GM12878 (cell line): ENCODE measurements around the gene CYP2J2. TPM values are rescaled to one million over a fixed set of nuclear protein-coding genes. Genes with fewer than 3 reads are reported as not detected.

Experiments used
- ATAC-seq: fragments of 200-7000 bp; cut with Tn5 transposase; 3 replicates; pipeline ENCODE4 v1.9.1; 2020; ENCODE audit warnings: mild to moderate bottlenecking, moderate library complexity
- BruUV-seq: library from RNA; stranded (reverse); fragments of 400-500 nt; replicated peaks from 2 replicates; lab custom pipeline; 2021; lab: Mats Ljungman, UMichigan
- CTCF ChIA-PET: fragments of 300-600 bp; sonication (Branson Sonifier 250); formaldehyde crosslinking; extraction: SDS; loops from one replicate; lab custom pipeline; 2021; ENCODE audit warnings: inconsistent platforms; lab: Yijun Ruan, JAX
- POLR2A ChIA-PET: fragments of 350-600 bp; formaldehyde crosslinking; extraction: SDS; loops from one replicate; lab custom pipeline; 2021; ENCODE audit warnings: inconsistent platforms; lab: Charles Lee
- RAD21 ChIA-PET: fragments of 300-600 bp; sonication (Branson Sonifier 250); formaldehyde crosslinking; loops from one replicate; lab custom pipeline; 2023; ENCODE audit warnings: antibody characterized with exemption; ENCODE audit not compliant: unreplicated experiment; lab: Charles Lee
- SMC1A ChIA-PET: fragments of 300-600 bp; sonication (Branson Sonifier 250); formaldehyde crosslinking; loops from one replicate; lab custom pipeline; 2023; ENCODE audit not compliant: unreplicated experiment, uncharacterized antibody; lab: Charles Lee
- DNase-seq: peaks from one replicate; pipeline ENCODE4 v3.0.0-alpha.2; 2011; ENCODE audit warnings: low read depth, low spot score
- FAIRE-seq: peaks from 3 replicates; lab custom pipeline; 2011; peaks lifted over from hg19 to GRCh38; lab: Jason Lieb, UNC
- H2AFZ ChIP-seq: 2 replicates; pipeline ENCODE4 v1.6.0; 2011; ENCODE audit warnings: low read depth, low read length, control low read depth; ENCODE audit not compliant: control insufficient read depth
- H3K27ac ChIP-seq: 2 replicates; pipeline ENCODE4 v1.5.1; 2011; ENCODE audit warnings: control low read depth; ENCODE audit not compliant: control insufficient read depth, insufficient read depth
- H3K27me3 ChIP-seq, 2 experiments: replicated peaks in 1 of 2; 2 replicates each; pipeline versions ENCODE4 v1.6.0 to v1.6.1; 2011; ENCODE audit warnings: low read length in 1 of 2; ENCODE audit not compliant: control insufficient read depth in 2 of 2, insufficient read depth in 2 of 2
- H3K36me3 ChIP-seq, 2 experiments: 2 replicates each; pipeline ENCODE4 v1.5.1; 2011; ENCODE audit warnings: low read length in 1 of 2; ENCODE audit not compliant: control insufficient read depth in 2 of 2, insufficient read depth in 2 of 2
- H3K4me1 ChIP-seq: 2 replicates; pipeline ENCODE4 v1.6.1; 2011; ENCODE audit warnings: mild to moderate bottlenecking, low read length, moderate library complexity, mixed read lengths; ENCODE audit not compliant: control insufficient read depth, insufficient read depth
- H3K4me2 ChIP-seq: 2 replicates; pipeline ENCODE4 v1.6.0; 2011; ENCODE audit warnings: control low read depth; ENCODE audit not compliant: control insufficient read depth, insufficient read depth
- H3K4me3 ChIP-seq: fragments of 200-600 bp; sonication (generic); 2 replicates; pipeline ENCODE4 v1.5.1; 2016
- H3K79me2 ChIP-seq: 2 replicates; pipeline ENCODE4 v1.6.0; 2011; ENCODE audit warnings: low read length; ENCODE audit not compliant: control insufficient read depth, insufficient read depth
- H3K9ac ChIP-seq: 2 replicates; pipeline ENCODE4 v1.8.0; 2011; ENCODE audit warnings: low read length, control low read depth, mixed read lengths; ENCODE audit not compliant: control insufficient read depth, insufficient read depth
- H3K9me3 ChIP-seq: replicated peaks from 3 replicates; pipeline ENCODE4 v1.5.1; 2011; ENCODE audit warnings: mild to moderate bottlenecking, low read length; ENCODE audit not compliant: control insufficient read depth, insufficient read depth
- H4K20me1 ChIP-seq: 2 replicates; pipeline ENCODE4 v1.6.0; 2011; ENCODE audit not compliant: control insufficient read depth, insufficient read depth
- EED ChIP-seq: sonication (generic); IDR thresholded peaks from 2 replicates; pipeline ENCODE4 v1.6.1; 2016; ENCODE audit warnings: antibody characterized with exemption, low read depth
- EP300 ChIP-seq, 2 experiments: fragments of 150-350 bp in 1 of 2; IDR thresholded peaks; 2 replicates each; pipeline ENCODE4 v1.6.1; 2011 to 2012; ENCODE audit warnings: low read depth in 2 of 2, low read length in 2 of 2, borderline replicate concordance in 1 of 2, improper control_type of control experiment in 1 of 2, inconsistent platforms in 1 of 2; ENCODE audit not compliant: control insufficient read depth in 1 of 2
- HCFC1 ChIP-seq: fragments of 150-350 bp; IDR thresholded peaks from 2 replicates; pipeline ENCODE4 v1.6.1; 2014; ENCODE audit warnings: low read length
- HDAC6 ChIP-seq: fragments of 200-600 bp; sonication (generic); IDR thresholded peaks from one replicate; pipeline ENCODE4 v1.8.0; 2017; ENCODE audit warnings: antibody characterized with exemption; ENCODE audit not compliant: unreplicated experiment
- JUND ChIP-seq: IDR thresholded peaks from 2 replicates; pipeline ENCODE4 v1.6.1; 2012; ENCODE audit warnings: low read depth, mild to moderate bottlenecking, low read length, improper control_type of control experiment, moderate library complexity
- MTA2 ChIP-seq: fragments of 450-650 bp; IDR thresholded peaks from 2 replicates; pipeline ENCODE4 v1.6.1; 2016; ENCODE audit warnings: low read depth, mild to moderate bottlenecking, moderate library complexity
- NFYB ChIP-seq: IDR thresholded peaks from 2 replicates; pipeline ENCODE4 v1.6.1; 2011; ENCODE audit warnings: low read depth, mild to moderate bottlenecking, low read length, improper control_type of control experiment, moderate library complexity; ENCODE audit not compliant: insufficient read depth
- RELA ChIP-seq: fragments of 450-650 bp; IDR thresholded peaks from 2 replicates; pipeline ENCODE4 v1.8.0; 2014; ENCODE audit warnings: borderline replicate concordance; ENCODE audit not compliant: partially characterized antibody
- REST ChIP-seq: IDR thresholded peaks from 2 replicates; pipeline ENCODE4 v1.6.1; 2012; ENCODE audit warnings: mild to moderate bottlenecking, low read depth, low read length
- SMARCA5 ChIP-seq: fragments of 450-650 bp; IDR thresholded peaks from 2 replicates; pipeline ENCODE4 v1.6.1; 2017; ENCODE audit warnings: mild to moderate bottlenecking
- SRF ChIP-seq, 2 experiments: IDR thresholded peaks; 2 replicates each; pipeline ENCODE4 v1.6.1; 2011; ENCODE audit warnings: low read depth in 2 of 2, low read length in 2 of 2, mild to moderate bottlenecking in 1 of 2, moderate library complexity in 1 of 2
- STAT1 ChIP-seq: fragments of 450-650 bp; conservative IDR thresholded peaks from 2 replicates; pipeline ENCODE4 v1.6.1; 2014; ENCODE audit warnings: antibody characterized with exemption, mild to moderate bottlenecking
- SUZ12 ChIP-seq: fragments of 200-600 bp; sonication (generic); IDR thresholded peaks from one replicate; pipeline ENCODE4 v1.6.1; 2018; ENCODE audit warnings: antibody characterized with exemption, mild to moderate bottlenecking; ENCODE audit not compliant: unreplicated experiment
- in situ Hi-C: fragments of 300-500 bp; cut with MboI; formaldehyde crosslinking; loops from 9 replicates; pipeline ENCODE4 v1.14.3; 2018; ENCODE audit warnings: mixed read lengths
- intact Hi-C: fragments of 100-400 bp; cut with micrococcal nuclease; formaldehyde crosslinking; loops from one replicate; pipeline ENCODE4 v1.14.2; 2022; ENCODE audit not compliant: unreplicated experiment
- polyA plus RNA-seq, 11 experiments: library from polyadenylated mRNA; depleted of rRNA in 4 of 11; unstranded in 6 of 11; stranded (reverse) in 5 of 11; fragments of >200 nt; fragmentation: Nextera tagmentation in 4 of 11; fragmentation: Illumina TruSeq in 1 of 11; extraction: Ambion mirVana in 4 of 11; extraction: Trizol in 1 of 11; gene quantifications; 1 replicate in 1 of 11; 2 replicates in 10 of 11; pipeline versions ENCODE4 v1.2.1 to v1.2.3, GENCODE V29; 2011 to 2016; ENCODE audit warnings: inconsistent platforms in 2 of 11, missing spikeins in 2 of 11, low read depth in 1 of 11
- total RNA-seq, 4 experiments: library from RNA; depleted of rRNA in 3 of 4; stranded (reverse); fragments of >200 nt in 3 of 4; fragmentation: Illumina TruSeq in 1 of 4; extraction: Trizol in 1 of 4; gene quantifications; 2 replicates each; pipeline versions ENCODE4 v1.2.1 to v1.2.3, GENCODE V29; 2013 to 2021
- TF ChIP-seq, protein P1 (sequence below): fragments of 450-650 bp; formaldehyde crosslinking; IDR thresholded peaks from 2 replicates; pipeline ENCODE4 v1.4.0; 2020; ENCODE audit warnings: mild to moderate bottlenecking, moderate library complexity
- TF ChIP-seq, protein P2 (sequence below): fragments of 450-650 bp; IDR thresholded peaks from 2 replicates; pipeline ENCODE4 v1.6.1; 2017; ENCODE audit warnings: borderline replicate concordance
- TF ChIP-seq, protein P3 (sequence below): IDR thresholded peaks from 2 replicates; pipeline ENCODE4 v1.6.1; 2012; ENCODE audit warnings: low read depth, low read length, improper control_type of control experiment

CYP2J2 gene
- total and polyA plus RNA-seq, 10 of the 15 experiments (the other 5 are each of a cell fraction or from before 2014, with no cell fraction given): 0.06 to 0.34 (median 0.10) TPM; not detected in 3

GRCh38 chr1:59949648-59950047, 23.1 kb upstream of the CYP2J2 start:
- RAD21 ChIA-PET: interaction anchor here (1.0 to 1.5 kb wide), 2 partner anchors 69 to 191 kb away, joined by 3 read pairs; no protein-coding TSS in a partner anchor
- Histone ChIP-seq H3K4me3 (no peak overlapping the region), H3K27me3 (no peaks in the 10 kb centered on the region), H2AFZ (no peak overlapping the region), H3K4me1 (no peaks in the 10 kb centered on the region), H3K4me2 (no peak overlapping the region), H3K9me3 (no peaks in the 10 kb centered on the region), H3K36me3 (no peaks in the 10 kb centered on the region), H3K79me2 (no peaks in the 10 kb centered on the region), H3K27ac (no peak overlapping the region), H3K9ac (no peak overlapping the region), H4K20me1 (no peaks in the 10 kb centered on the region)
- CTCF ChIA-PET: interaction anchor here (0.6 to 2.8 kb wide), 6 partner anchors 15 to 815 kb away, joined by 3 to 22 read pairs (median 4); no protein-coding TSS in a partner anchor
- no TSS peak for BruUV-seq
- intact Hi-C loops: loop anchor here (5.0 kb wide), 1 partner anchor 172 kb away; no protein-coding TSS in a partner anchor
- SMC1A ChIA-PET: interaction anchor here (0.6 to 1.8 kb wide), 5 partner anchors 15 to 69 kb away, joined by 3 to 4 read pairs (median 3); no protein-coding TSS in a partner anchor
- DNase-seq (no peak), FAIRE-seq (no peak), ATAC-seq (no peak)
- POLR2A ChIA-PET: no interaction called here
- in situ Hi-C loops: no loop called here
- no peak for TF ChIP-seq SRF (IDR thresholded peaks at IDR 0.05; ENCODE audit: low read depth in 2 of 2, low read length in 2 of 2)
- TF ChIP-seq, protein P1, sequence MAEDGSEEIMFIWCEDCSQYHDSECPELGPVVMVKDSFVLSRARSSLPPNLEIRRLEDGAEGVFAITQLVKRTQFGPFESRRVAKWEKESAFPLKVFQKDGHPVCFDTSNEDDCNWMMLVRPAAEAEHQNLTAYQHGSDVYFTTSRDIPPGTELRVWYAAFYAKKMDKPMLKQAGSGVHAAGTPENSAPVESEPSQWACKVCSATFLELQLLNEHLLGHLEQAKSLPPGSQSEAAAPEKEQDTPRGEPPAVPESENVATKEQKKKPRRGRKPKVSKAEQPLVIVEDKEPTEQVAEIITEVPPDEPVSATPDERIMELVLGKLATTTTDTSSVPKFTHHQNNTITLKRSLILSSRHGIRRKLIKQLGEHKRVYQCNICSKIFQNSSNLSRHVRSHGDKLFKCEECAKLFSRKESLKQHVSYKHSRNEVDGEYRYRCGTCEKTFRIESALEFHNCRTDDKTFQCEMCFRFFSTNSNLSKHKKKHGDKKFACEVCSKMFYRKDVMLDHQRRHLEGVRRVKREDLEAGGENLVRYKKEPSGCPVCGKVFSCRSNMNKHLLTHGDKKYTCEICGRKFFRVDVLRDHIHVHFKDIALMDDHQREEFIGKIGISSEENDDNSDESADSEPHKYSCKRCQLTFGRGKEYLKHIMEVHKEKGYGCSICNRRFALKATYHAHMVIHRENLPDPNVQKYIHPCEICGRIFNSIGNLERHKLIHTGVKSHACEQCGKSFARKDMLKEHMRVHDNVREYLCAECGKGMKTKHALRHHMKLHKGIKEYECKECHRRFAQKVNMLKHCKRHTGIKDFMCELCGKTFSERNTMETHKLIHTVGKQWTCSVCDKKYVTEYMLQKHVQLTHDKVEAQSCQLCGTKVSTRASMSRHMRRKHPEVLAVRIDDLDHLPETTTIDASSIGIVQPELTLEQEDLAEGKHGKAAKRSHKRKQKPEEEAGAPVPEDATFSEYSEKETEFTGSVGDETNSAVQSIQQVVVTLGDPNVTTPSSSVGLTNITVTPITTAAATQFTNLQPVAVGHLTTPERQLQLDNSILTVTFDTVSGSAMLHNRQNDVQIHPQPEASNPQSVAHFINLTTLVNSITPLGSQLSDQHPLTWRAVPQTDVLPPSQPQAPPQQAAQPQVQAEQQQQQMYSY: no peak
- TF ChIP-seq SUZ12: no peak
- TF ChIP-seq REST: no peak
- TF ChIP-seq, protein P2, sequence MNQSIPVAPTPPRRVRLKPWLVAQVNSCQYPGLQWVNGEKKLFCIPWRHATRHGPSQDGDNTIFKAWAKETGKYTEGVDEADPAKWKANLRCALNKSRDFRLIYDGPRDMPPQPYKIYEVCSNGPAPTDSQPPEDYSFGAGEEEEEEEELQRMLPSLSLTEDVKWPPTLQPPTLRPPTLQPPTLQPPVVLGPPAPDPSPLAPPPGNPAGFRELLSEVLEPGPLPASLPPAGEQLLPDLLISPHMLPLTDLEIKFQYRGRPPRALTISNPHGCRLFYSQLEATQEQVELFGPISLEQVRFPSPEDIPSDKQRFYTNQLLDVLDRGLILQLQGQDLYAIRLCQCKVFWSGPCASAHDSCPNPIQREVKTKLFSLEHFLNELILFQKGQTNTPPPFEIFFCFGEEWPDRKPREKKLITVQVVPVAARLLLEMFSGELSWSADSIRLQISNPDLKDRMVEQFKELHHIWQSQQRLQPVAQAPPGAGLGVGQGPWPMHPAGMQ: no peak
- TF ChIP-seq SMARCA5: no peak
- TF ChIP-seq, protein P3, sequence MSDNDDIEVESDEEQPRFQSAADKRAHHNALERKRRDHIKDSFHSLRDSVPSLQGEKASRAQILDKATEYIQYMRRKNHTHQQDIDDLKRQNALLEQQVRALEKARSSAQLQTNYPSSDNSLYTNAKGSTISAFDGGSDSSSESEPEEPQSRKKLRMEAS: no peak
- TF ChIP-seq HCFC1: no peak
- TF ChIP-seq HDAC6: no peak
- TF ChIP-seq NFYB: no peak
- TF ChIP-seq MTA2: no peak
- TF ChIP-seq RELA: no peak
- TF ChIP-seq EED: no peak
- TF ChIP-seq JUND: no peak
- TF ChIP-seq STAT1: no peak
- no peak for TF ChIP-seq EP300 (IDR thresholded peaks at IDR 0.05; ENCODE audit: borderline replicate concordance in 1 of 2, control insufficient read depth in 1 of 2, low read depth in 2 of 2, low read length in 2 of 2)
